Liver (tissue), 9 donors: ENCODE results near the gene WWC1. TPM values are rescaled to one million over a fixed set of nuclear protein-coding genes. Genes with fewer than 3 reads are reported as not detected.
A peak's percentile ranks its signal among the peaks of the same experiment; 100 is the strongest.

Experiments
- DNase-seq: peaks from one replicate; pipeline ENCODE4 v3.0.0-alpha.2; 2017; ENCODE audit warnings: low spot score
- H3K27ac ChIP-seq, 2 donors: one replicate each; pipeline ENCODE4 v1.7.0; 2013; ENCODE audit warnings: inconsistent platforms in 2 of 2, low read length in 2 of 2, control low read depth in 1 of 2, low read depth in 1 of 2, mild to moderate bottlenecking in 1 of 2
- H3K27me3 ChIP-seq, 4 donors: one replicate each; pipeline versions ENCODE4 v1.6.1 to v1.7.0; 2013; ENCODE audit warnings: low read length in 3 of 4, inconsistent platforms in 1 of 4, mild to moderate bottlenecking in 1 of 4, moderate library complexity in 1 of 4; ENCODE audit not compliant: control insufficient read depth in 4 of 4, insufficient read depth in 4 of 4
- H3K36me3 ChIP-seq, 4 donors: one replicate each; pipeline versions ENCODE4 v1.6.1 to v1.7.0; 2013; ENCODE audit warnings: low read length in 3 of 4, mild to moderate bottlenecking in 3 of 4, low read depth in 1 of 4, moderate library complexity in 1 of 4; ENCODE audit not compliant: control insufficient read depth in 4 of 4, insufficient read depth in 3 of 4
- H3K4me1 ChIP-seq, 4 donors: one replicate each; pipeline versions ENCODE4 v1.6.1 to v1.7.0; 2013; ENCODE audit warnings: low read length in 3 of 4, mild to moderate bottlenecking in 3 of 4, moderate library complexity in 1 of 4; ENCODE audit not compliant: control insufficient read depth in 4 of 4, insufficient read depth in 4 of 4
- H3K4me3 ChIP-seq, 3 donors: one replicate each; pipeline versions ENCODE4 v1.6.1 to v1.7.0; 2013; ENCODE audit warnings: low read length in 3 of 3, control low read depth in 1 of 3, low read depth in 1 of 3, mild to moderate bottlenecking in 1 of 3
- H3K9ac ChIP-seq, 2 donors: one replicate each; pipeline ENCODE4 v1.7.0; 2013; ENCODE audit warnings: low read length in 2 of 2, mild to moderate bottlenecking in 2 of 2, moderate library complexity in 2 of 2, control low read depth in 1 of 2, low read depth in 1 of 2
- H3K9me3 ChIP-seq, 4 donors: one replicate each; pipeline versions ENCODE4 v1.6.1 to v1.7.0; 2013; ENCODE audit warnings: low read length in 3 of 4; ENCODE audit not compliant: control insufficient read depth in 4 of 4
- ATF3 ChIP-seq: IDR thresholded peaks from 2 replicates; pipeline ENCODE4 v1.6.1; 2016; ENCODE audit warnings: antibody characterized with exemption
- CTCF ChIP-seq: fragments of 150-350 bp; IDR thresholded peaks from 2 replicates; pipeline ENCODE4 v1.5.1; 2017; ENCODE audit warnings: improper control_type of control experiment, low read depth, low read length; ENCODE audit not compliant: missing input control
- EGR1 ChIP-seq, 2 donors: IDR thresholded peaks; 2 replicates each; pipeline ENCODE4 v1.6.1; 2016 to 2018; ENCODE audit warnings: antibody characterized with exemption in 2 of 2, low read depth in 2 of 2
- FOXA1 ChIP-seq: IDR thresholded peaks from 2 replicates; pipeline ENCODE4 v1.6.1; 2016; ENCODE audit warnings: antibody characterized with exemption
- FOXA2 ChIP-seq: IDR thresholded peaks from 2 replicates; pipeline ENCODE4 v1.6.1; 2016; ENCODE audit warnings: antibody characterized with exemption
- GABPA ChIP-seq, 2 donors: IDR thresholded peaks in 1 of 2; conservative IDR thresholded peaks in 1 of 2; 2 replicates each; pipeline ENCODE4 v1.6.1; 2016; ENCODE audit warnings: antibody characterized with exemption in 2 of 2, mild to moderate bottlenecking in 1 of 2, moderate library complexity in 1 of 2
- HNF4A ChIP-seq, 2 donors: conservative IDR thresholded peaks; 2 replicates each; pipeline ENCODE4 v1.6.1; 2016; ENCODE audit warnings: antibody characterized with exemption in 2 of 2, mild to moderate bottlenecking in 2 of 2
- HNF4G ChIP-seq: IDR thresholded peaks from 2 replicates; pipeline ENCODE4 v1.6.1; 2016; ENCODE audit warnings: antibody characterized with exemption
- JUND ChIP-seq, 2 donors: IDR thresholded peaks; 2 replicates each; pipeline ENCODE4 v1.6.1; 2016; ENCODE audit warnings: antibody characterized with exemption in 2 of 2
- NR2F2 ChIP-seq: IDR thresholded peaks from 2 replicates; pipeline ENCODE4 v1.6.1; 2016; ENCODE audit warnings: antibody characterized with exemption
- RAD21 ChIP-seq, 2 donors: IDR thresholded peaks; 2 replicates each; pipeline ENCODE4 v1.6.1; 2016; ENCODE audit warnings: antibody characterized with exemption in 2 of 2, mild to moderate bottlenecking in 2 of 2
- RXRA ChIP-seq, 2 donors: IDR thresholded peaks; 2 replicates each; pipeline ENCODE4 v1.6.1; 2017 to 2018; ENCODE audit warnings: antibody characterized with exemption in 2 of 2, mild to moderate bottlenecking in 1 of 2
- SP1 ChIP-seq: IDR thresholded peaks from 2 replicates; pipeline ENCODE4 v1.6.1; 2018; ENCODE audit warnings: antibody characterized with exemption, mild to moderate bottlenecking
- TAF1 ChIP-seq: conservative IDR thresholded peaks from 2 replicates; pipeline ENCODE4 v1.6.1; 2016; ENCODE audit warnings: antibody characterized with exemption, mild to moderate bottlenecking
- YY1 ChIP-seq: IDR thresholded peaks from 2 replicates; pipeline ENCODE4 v1.6.1; 2016; ENCODE audit warnings: antibody characterized with exemption, mild to moderate bottlenecking
- ZBTB33 ChIP-seq: IDR thresholded peaks from 2 replicates; pipeline ENCODE4 v1.6.1; 2016; ENCODE audit warnings: antibody characterized with exemption
- WGBS: extraction: QIAGEN DNeasy Blood & Tissue Kit; methylation state at CpG from one replicate; pipeline ENCODE4 v1.1.7; 2013; 5-methylcytosine and 5-hydroxymethylcytosine counted together
- polyA plus RNA-seq, 2 donors: library from polyadenylated mRNA; stranded (reverse) in 1 of 2; unstranded in 1 of 2; fragments of 200-250 nt in 1 of 2; fragments of >200 nt in 1 of 2; fragmentation: Nextera tagmentation in 1 of 2; extraction: Ambion mirVana in 1 of 2; gene quantifications; one replicate each; pipeline versions ENCODE4 v1.2.1 to v1.2.3, GENCODE V29; 2013 to 2015
- total RNA-seq, 2 donors: library from RNA; depleted of rRNA; stranded (reverse); fragments of >200 nt; gene quantifications; one replicate each; pipeline ENCODE4 v1.2.3, GENCODE V29; 2014
- TF ChIP-seq, protein P1 (sequence below): IDR thresholded peaks from 2 replicates; pipeline ENCODE4 v1.6.1; 2016; ENCODE audit warnings: antibody characterized with exemption
- TF ChIP-seq, protein P2 (sequence below): IDR thresholded peaks from 2 replicates; pipeline ENCODE4 v1.6.1; 2016; ENCODE audit warnings: antibody characterized with exemption, mild to moderate bottlenecking
- donor health status: healthy.
- donor health status: healthy.
- donor health status: healthy.
- donor health status: healthy.
- donor health status: healthy.

Gene WWC1
- total and polyA plus RNA-seq, 4 donors: 5.9 to 25.1 (median 14.8) TPM

GRCh38 chr5:168375214-168375613, 83.8 kb downstream of the WWC1 start:
- peaks cover 0 to 6% (median 3%) of the 10 kb centered on the region in 4 donors for H3K36me3 ChIP-seq
- no peaks in the 10 kb centered on the region for H3K27me3 ChIP-seq
- no peak for DNase-seq
- no peaks in the 10 kb centered on the region for H3K9me3 ChIP-seq
- H3K4me3 ChIP-seq: no peak overlapping the region
- TF ChIP-seq NR2F2: no peak
- no peak for TF ChIP-seq ZBTB33
- TF ChIP-seq FOXA1: no peak
- no peak for TF ChIP-seq FOXA2
- peak; percentile 17 for TF ChIP-seq SP1
- TF ChIP-seq, protein P1, sequence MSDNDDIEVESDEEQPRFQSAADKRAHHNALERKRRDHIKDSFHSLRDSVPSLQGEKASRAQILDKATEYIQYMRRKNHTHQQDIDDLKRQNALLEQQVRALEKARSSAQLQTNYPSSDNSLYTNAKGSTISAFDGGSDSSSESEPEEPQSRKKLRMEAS: no peak
- TF ChIP-seq ATF3: no peak
- TF ChIP-seq HNF4A (conservative IDR thresholded peaks at IDR 0.05): peak; percentile 27 to 38
- no peak for TF ChIP-seq JUND (IDR thresholded peaks at IDR 0.05)
- no peak for TF ChIP-seq EGR1 (IDR thresholded peaks at IDR 0.05; ENCODE audit: low read depth in 2 of 2)
- no peak for TF ChIP-seq HNF4G
- TF ChIP-seq YY1: no peak
- TF ChIP-seq, protein P2, sequence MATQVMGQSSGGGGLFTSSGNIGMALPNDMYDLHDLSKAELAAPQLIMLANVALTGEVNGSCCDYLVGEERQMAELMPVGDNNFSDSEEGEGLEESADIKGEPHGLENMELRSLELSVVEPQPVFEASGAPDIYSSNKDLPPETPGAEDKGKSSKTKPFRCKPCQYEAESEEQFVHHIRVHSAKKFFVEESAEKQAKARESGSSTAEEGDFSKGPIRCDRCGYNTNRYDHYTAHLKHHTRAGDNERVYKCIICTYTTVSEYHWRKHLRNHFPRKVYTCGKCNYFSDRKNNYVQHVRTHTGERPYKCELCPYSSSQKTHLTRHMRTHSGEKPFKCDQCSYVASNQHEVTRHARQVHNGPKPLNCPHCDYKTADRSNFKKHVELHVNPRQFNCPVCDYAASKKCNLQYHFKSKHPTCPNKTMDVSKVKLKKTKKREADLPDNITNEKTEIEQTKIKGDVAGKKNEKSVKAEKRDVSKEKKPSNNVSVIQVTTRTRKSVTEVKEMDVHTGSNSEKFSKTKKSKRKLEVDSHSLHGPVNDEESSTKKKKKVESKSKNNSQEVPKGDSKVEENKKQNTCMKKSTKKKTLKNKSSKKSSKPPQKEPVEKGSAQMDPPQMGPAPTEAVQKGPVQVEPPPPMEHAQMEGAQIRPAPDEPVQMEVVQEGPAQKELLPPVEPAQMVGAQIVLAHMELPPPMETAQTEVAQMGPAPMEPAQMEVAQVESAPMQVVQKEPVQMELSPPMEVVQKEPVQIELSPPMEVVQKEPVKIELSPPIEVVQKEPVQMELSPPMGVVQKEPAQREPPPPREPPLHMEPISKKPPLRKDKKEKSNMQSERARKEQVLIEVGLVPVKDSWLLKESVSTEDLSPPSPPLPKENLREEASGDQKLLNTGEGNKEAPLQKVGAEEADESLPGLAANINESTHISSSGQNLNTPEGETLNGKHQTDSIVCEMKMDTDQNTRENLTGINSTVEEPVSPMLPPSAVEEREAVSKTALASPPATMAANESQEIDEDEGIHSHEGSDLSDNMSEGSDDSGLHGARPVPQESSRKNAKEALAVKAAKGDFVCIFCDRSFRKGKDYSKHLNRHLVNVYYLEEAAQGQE: no peak
- no peak for TF ChIP-seq TAF1
- TF ChIP-seq CTCF: no peak
- TF ChIP-seq GABPA (IDR thresholded peaks at IDR 0.05 in 1 of 2, conservative IDR thresholded peaks at IDR 0.05 in 1 of 2): no peak
- peak in 1 of 2 donors; percentile 46 for TF ChIP-seq RAD21 (IDR thresholded peaks at IDR 0.05)
- TF ChIP-seq RXRA (IDR thresholded peaks at IDR 0.05): peak; percentile 48 to 58
- 58% methylated on average over 7 of the region's 7 CpGs for WGBS
- no peak overlapping the region for H3K9ac ChIP-seq
- peaks cover 0 to 6% (median 0%) of the 10 kb centered on the region in 4 donors for H3K4me1 ChIP-seq
- no peak overlapping the region for H3K27ac ChIP-seq
